Upper lobe of left lung (tissue), 4 donors: ENCODE results near the gene PCDHGB2.

Experiments used
- POLR2A ChIP-seq, 4 donors: fragments of 450-650 bp; IDR thresholded peaks; one replicate each; pipeline ENCODE4 v1.5.1; 2016 to 2017; ENCODE audit warnings: antibody characterized with exemption in 4 of 4, mild to moderate bottlenecking in 2 of 4
- TF ChIP-seq, protein P1 (sequence below), 6 experiments: fragments of 450-650 bp in 4 of 6; fragments of 200-600 bp in 2 of 6; sonication (generic) in 2 of 6; IDR thresholded peaks; one replicate each; pipeline ENCODE4 v1.5.1; 2016 to 2019; ENCODE audit warnings: antibody characterized with exemption in 6 of 6

DNA sequence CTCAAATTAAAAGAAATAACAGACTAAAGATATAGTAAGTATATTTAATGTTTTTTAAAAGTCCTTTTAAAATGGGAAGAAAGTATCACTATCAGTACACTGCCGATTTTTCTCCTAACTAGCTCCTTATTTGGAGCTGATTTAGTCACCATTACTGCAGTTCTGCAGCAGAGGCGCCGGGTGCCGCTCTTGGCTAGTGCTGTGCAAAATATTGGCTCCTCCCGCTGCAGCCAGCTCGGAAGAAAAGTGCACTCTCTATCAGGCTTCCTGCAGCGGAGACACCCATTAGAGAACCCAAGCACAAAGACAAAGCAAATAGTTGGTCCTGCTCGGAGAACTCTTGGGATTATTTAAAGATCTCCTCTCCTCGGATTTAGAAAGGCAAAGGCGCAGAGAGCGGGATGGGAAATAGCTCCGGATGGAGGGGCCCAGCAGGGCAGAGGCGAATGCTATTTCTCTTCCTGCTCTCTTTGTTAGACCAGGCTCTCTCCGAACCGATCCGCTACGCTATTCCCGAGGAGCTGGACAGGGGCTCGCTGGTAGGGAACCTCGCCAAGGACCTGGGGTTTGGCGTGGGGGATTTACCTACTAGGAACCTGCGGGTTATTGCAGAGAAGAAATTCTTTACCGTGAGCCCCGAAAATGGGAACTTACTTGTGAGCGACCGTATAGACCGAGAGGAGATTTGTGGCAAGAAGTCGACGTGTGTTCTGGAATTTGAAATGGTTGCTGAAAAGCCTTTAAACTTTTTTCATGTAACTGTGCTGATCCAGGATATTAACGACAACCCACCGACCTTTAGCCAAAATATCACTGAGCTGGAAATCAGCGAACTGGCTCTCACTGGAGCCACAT is 10.4 kb downstream of the PCDHGB2 start, which contains the start of gene PCDHGB3:
- TF ChIP-seq, protein P1, sequence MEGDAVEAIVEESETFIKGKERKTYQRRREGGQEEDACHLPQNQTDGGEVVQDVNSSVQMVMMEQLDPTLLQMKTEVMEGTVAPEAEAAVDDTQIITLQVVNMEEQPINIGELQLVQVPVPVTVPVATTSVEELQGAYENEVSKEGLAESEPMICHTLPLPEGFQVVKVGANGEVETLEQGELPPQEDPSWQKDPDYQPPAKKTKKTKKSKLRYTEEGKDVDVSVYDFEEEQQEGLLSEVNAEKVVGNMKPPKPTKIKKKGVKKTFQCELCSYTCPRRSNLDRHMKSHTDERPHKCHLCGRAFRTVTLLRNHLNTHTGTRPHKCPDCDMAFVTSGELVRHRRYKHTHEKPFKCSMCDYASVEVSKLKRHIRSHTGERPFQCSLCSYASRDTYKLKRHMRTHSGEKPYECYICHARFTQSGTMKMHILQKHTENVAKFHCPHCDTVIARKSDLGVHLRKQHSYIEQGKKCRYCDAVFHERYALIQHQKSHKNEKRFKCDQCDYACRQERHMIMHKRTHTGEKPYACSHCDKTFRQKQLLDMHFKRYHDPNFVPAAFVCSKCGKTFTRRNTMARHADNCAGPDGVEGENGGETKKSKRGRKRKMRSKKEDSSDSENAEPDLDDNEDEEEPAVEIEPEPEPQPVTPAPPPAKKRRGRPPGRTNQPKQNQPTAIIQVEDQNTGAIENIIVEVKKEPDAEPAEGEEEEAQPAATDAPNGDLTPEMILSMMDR (IDR thresholded peaks at IDR 0.05): peak in 1 of 6 experiments; percentile 23
- no peak for TF ChIP-seq POLR2A (IDR thresholded peaks at IDR 0.05)
